B cell (primary cell): ENCODE data around the gene ANKS1B. TPM values are rescaled to one million over a fixed set of nuclear protein-coding genes. Genes with fewer than 3 reads are reported as not detected.

ENCODE experiments used
- ATAC-seq: fragments of 200-7000 bp; cut with Tn5 transposase; one replicate; pipeline ENCODE4 v1.10.0; 2021; ENCODE audit warnings: low read depth, mild to moderate bottlenecking, moderate number of reproducible peaks, moderate library complexity
- CTCF ChIA-PET: fragments of 350-600 bp; sonication (Branson Sonifier 250); formaldehyde crosslinking; loops from one replicate; lab custom pipeline; 2021; ENCODE audit warnings: antibody characterized with exemption, inconsistent platforms; lab: Charles Lee
- POLR2A ChIA-PET: fragments of 350-600 bp; sonication (Branson Sonifier 250); formaldehyde crosslinking; loops from one replicate; lab custom pipeline; 2021; ENCODE audit warnings: antibody characterized with exemption; lab: Charles Lee
- DNase-seq: peaks from one replicate; pipeline ENCODE4 v3.0.0; 2013
- H2AFZ ChIP-seq: 2 replicates; pipeline ENCODE4 v1.6.1; 2012; ENCODE audit warnings: mild to moderate bottlenecking, low read depth, low read length; ENCODE audit not compliant: insufficient read depth, poor library complexity, severe bottlenecking
- H3K27ac ChIP-seq, 2 donors: 1 replicate in 1 of 2; 2 replicates in 1 of 2; pipeline ENCODE4 v1.5.1; 2012 to 2013; ENCODE audit warnings: low read length in 2 of 2, mild to moderate bottlenecking in 2 of 2, moderate library complexity in 1 of 2
- H3K27me3 ChIP-seq, 4 experiments: fragments of 200-600 bp in 1 of 4; sonication (generic) in 1 of 4; replicated peaks in 1 of 4; 1 replicate in 2 of 4; 2 replicates in 2 of 4; pipeline versions ENCODE4 v1.6.1 to v1.7.0; 2013 to 2016; ENCODE audit warnings: low read length in 3 of 4, mild to moderate bottlenecking in 2 of 4, mixed read lengths in 1 of 4, moderate library complexity in 1 of 4; ENCODE audit not compliant: insufficient read depth in 4 of 4, control insufficient read depth in 3 of 4; ENCODE audit errors: control extremely low read depth in 1 of 4
- H3K36me3 ChIP-seq, 2 experiments: replicated peaks in 1 of 2; 1 replicate in 1 of 2; 2 replicates in 1 of 2; pipeline versions ENCODE4 v1.6.1 to v1.7.1; 2013; ENCODE audit warnings: low read length in 1 of 2; ENCODE audit not compliant: insufficient read depth in 2 of 2, control insufficient read depth in 1 of 2; ENCODE audit errors: control extremely low read depth in 1 of 2, extremely low read depth in 1 of 2
- H3K4me1 ChIP-seq, 2 donors: fragments of 200-600 bp in 1 of 2; sonication (generic) in 1 of 2; 1 replicate in 1 of 2; 2 replicates in 1 of 2; pipeline versions ENCODE4 v1.5.1 to v1.6.1; 2013 to 2017; ENCODE audit warnings: low read length in 2 of 2; ENCODE audit not compliant: control insufficient read depth in 2 of 2, insufficient read depth in 2 of 2
- H3K4me2 ChIP-seq: replicated peaks from 2 replicates; pipeline ENCODE3; 2012; ENCODE audit warnings: mild to moderate bottlenecking, low read depth, low read length; ENCODE audit not compliant: poor library complexity, severe bottlenecking
- H3K4me3 ChIP-seq, 5 experiments: fragments of 200-600 bp in 1 of 5; sonication (generic) in 1 of 5; 1 replicate in 3 of 5; 2 replicates in 2 of 5; pipeline versions ENCODE4 v1.5.1 to v1.7.0; 2011 to 2016; ENCODE audit warnings: low read length in 4 of 5, mild to moderate bottlenecking in 4 of 5, low read depth in 2 of 5, control low read depth in 1 of 5, moderate library complexity in 1 of 5; ENCODE audit not compliant: insufficient read depth in 1 of 5; ENCODE audit errors: control extremely low read depth in 1 of 5, extremely low read depth in 1 of 5
- H3K79me2 ChIP-seq: fragments of 200-600 bp; sonication (generic); one replicate; pipeline ENCODE4 v1.6.0; 2016; ENCODE audit warnings: low read length; ENCODE audit not compliant: control insufficient read depth, insufficient read depth
- H3K9ac ChIP-seq: fragments of 200-600 bp; sonication (generic); 2 replicates; pipeline ENCODE4 v1.6.1; 2017; ENCODE audit warnings: mild to moderate bottlenecking, low read length, moderate library complexity
- H3K9me3 ChIP-seq, 3 donors: one replicate each; pipeline versions ENCODE4 v1.6.1 to v1.7.1; 2013; ENCODE audit warnings: low read length in 2 of 3; ENCODE audit not compliant: control insufficient read depth in 2 of 3, insufficient read depth in 1 of 3; ENCODE audit errors: control extremely low read depth in 1 of 3
- H4K20me1 ChIP-seq: 2 replicates; pipeline ENCODE4 v1.6.0; 2012; ENCODE audit warnings: mild to moderate bottlenecking, low read length; ENCODE audit not compliant: insufficient read depth, control insufficient read depth, poor library complexity, severe bottlenecking
- H3K27ac Mint-ChIP-seq: one replicate; pipeline ENCODE4 v1.8.0; 2021; ENCODE audit warnings: mixed read lengths
- H3K27me3 Mint-ChIP-seq: one replicate; pipeline ENCODE4 v1.8.0; 2021; ENCODE audit warnings: mixed read lengths
- H3K4me1 Mint-ChIP-seq: one replicate; pipeline ENCODE4 v1.8.0; 2021; ENCODE audit warnings: mixed read lengths
- H3K4me3 Mint-ChIP-seq: one replicate; pipeline ENCODE4 v1.8.0; 2021; ENCODE audit warnings: mixed read lengths
- H3K9me3 Mint-ChIP-seq: one replicate; pipeline ENCODE4 v1.8.0; 2022; ENCODE audit warnings: mixed read lengths; ENCODE audit not compliant: insufficient read depth
- EZH2 ChIP-seq: IDR thresholded peaks from 2 replicates; pipeline ENCODE4 v1.6.1; 2012; ENCODE audit warnings: borderline replicate concordance, low read depth, mild to moderate bottlenecking, moderate library complexity, low read length; ENCODE audit not compliant: insufficient read depth, poor library complexity, severe bottlenecking
- WGBS: methylation state at CpG from one replicate; pipeline ENCODE4 v1.1.5; 2013; ENCODE audit warnings: missing lambda C conversion rate; ENCODE audit not compliant: insufficient coverage; 5-methylcytosine and 5-hydroxymethylcytosine counted together
- intact Hi-C: fragments of 100-400 bp; cut with micrococcal nuclease; formaldehyde crosslinking; loops from one replicate; pipeline ENCODE4 v1.10.0; 2022
- polyA plus RNA-seq: library from polyadenylated mRNA; depleted of rRNA; stranded (reverse); fragments of >200 nt; gene quantifications from 2 replicates; pipeline ENCODE4 v1.2.3, GENCODE V29; 2012
- total RNA-seq, 2 donors: library from RNA; stranded (reverse); fragments of 120-200 nt in 1 of 2; gene quantifications; 1 replicate in 1 of 2; 2 replicates in 1 of 2; pipeline versions ENCODE4 v1.2.3 to v1.2.4, GENCODE V29; 2013 to 2022
- TF ChIP-seq, protein P1 (sequence below): fragments of 200-600 bp; IDR thresholded peaks from one replicate; pipeline ENCODE4 v1.8.0; 2022; ENCODE audit warnings: antibody characterized with exemption, mild to moderate bottlenecking

The ANKS1B gene
- total and polyA plus RNA-seq, 2 donors (not counting 1 experiment from before 2014, with no cell fraction given), result not detected

DNA sequence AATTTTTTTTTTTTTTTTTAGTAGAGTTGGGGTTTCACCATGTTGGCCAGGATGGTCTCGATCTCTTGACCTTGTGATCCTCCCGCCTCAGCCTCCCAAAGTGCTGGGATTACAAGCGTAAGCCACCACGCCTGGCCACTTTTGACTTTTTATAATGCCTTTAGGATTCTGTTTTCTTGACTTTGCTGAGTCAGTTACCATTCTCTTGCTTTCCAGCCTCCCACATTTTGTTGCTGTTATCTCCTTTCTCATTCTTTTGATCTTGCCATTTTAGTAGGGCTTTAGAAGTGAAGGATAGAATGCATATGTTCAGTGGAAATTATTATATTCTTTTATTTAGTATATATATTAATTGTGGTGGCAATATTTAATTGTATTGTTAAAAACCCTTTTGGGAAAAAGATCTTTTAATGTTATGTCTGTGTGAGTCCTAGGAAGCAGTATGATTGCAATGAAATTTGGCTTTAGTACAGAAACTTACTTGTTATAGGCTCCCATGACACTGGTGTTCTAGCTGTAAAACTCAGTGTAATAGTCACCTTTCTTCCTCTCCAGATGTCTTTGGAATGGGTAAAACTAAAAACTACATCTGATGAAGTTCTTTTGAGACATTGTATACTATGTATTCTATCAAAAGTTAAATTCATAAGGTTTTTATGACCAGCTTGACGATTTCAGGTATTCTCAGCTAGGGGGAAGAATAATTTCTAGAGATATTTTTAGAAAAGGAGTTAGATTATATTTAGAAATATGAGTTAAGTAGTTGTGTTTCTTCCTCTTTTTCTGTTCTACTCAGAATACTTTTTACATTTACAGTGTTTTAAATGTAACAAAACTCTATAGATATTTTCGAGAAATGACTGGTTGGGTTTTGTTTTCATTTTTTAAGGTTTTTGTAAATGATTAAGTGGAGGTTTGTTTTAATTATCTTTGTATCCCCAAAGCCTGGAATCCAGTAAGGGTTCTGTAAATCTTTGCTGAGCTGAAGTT, 1264.9 kb downstream of the ANKS1B start:
- H2AFZ ChIP-seq, result no peak overlapping the region

More for the DNA sequence above, 1264.9 kb downstream of the ANKS1B start:
- no peaks in the 10 kb centered on the region for H3K27me3 Mint-ChIP-seq
- Histone ChIP-seq H3K4me1 (peaks cover 0 to 7% of the 10 kb centered on the region in 2 donors), H3K9me3 (no peaks in the 10 kb centered on the region), H4K20me1 (no peaks in the 10 kb centered on the region), H3K4me3 (no peak overlapping the region), H3K4me2 (peak overlapping the region; percentile 47), H3K36me3 (peaks cover 16 to 25% of the 10 kb centered on the region in 2 experiments), H3K27me3 (no peaks in the 10 kb centered on the region), H3K9ac (peak overlapping the region; percentile 20), H3K27ac (peak overlapping the region in 1 of 2 donors; percentile 31), H3K79me2 (no peaks in the 10 kb centered on the region)
- peaks cover 6% of the 10 kb centered on the region for H3K4me1 Mint-ChIP-seq
- H3K27ac Mint-ChIP-seq, result no peak overlapping the region
- no peak for ATAC-seq
- intact Hi-C loops, result no loop called here
- H3K9me3 Mint-ChIP-seq, result no peaks in the 10 kb centered on the region
- POLR2A ChIA-PET, result no interaction called here
- no peak for DNase-seq
- CTCF ChIA-PET, result no interaction called here
- TF ChIP-seq, protein P1, sequence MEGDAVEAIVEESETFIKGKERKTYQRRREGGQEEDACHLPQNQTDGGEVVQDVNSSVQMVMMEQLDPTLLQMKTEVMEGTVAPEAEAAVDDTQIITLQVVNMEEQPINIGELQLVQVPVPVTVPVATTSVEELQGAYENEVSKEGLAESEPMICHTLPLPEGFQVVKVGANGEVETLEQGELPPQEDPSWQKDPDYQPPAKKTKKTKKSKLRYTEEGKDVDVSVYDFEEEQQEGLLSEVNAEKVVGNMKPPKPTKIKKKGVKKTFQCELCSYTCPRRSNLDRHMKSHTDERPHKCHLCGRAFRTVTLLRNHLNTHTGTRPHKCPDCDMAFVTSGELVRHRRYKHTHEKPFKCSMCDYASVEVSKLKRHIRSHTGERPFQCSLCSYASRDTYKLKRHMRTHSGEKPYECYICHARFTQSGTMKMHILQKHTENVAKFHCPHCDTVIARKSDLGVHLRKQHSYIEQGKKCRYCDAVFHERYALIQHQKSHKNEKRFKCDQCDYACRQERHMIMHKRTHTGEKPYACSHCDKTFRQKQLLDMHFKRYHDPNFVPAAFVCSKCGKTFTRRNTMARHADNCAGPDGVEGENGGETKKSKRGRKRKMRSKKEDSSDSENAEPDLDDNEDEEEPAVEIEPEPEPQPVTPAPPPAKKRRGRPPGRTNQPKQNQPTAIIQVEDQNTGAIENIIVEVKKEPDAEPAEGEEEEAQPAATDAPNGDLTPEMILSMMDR, result no peak
- TF ChIP-seq EZH2, result no peak
- 100% methylated on average over 4 of the region's 6 CpGs for WGBS
- no peak overlapping the region for H3K4me3 Mint-ChIP-seq
